ENCODE data around the gene LINC00237.

GRCh38 chr20:21076073-21076472 is 30.1 kb downstream of the LINC00237 start:
- no peak for TF ChIP-seq CTCF (IDR thresholded peaks at IDR 0.05)
- TF ChIP-seq POLR2A (IDR thresholded peaks at IDR 0.05): no peak
